Measurements from ENCODE around the gene MRPL42. TPM values are rescaled to one million over a fixed set of nuclear protein-coding genes. Genes with fewer than 3 reads are reported as not detected.

The MRPL42 gene
- total RNA-seq, 1 donor from 2014 or later: 21.4 TPM

DNA sequence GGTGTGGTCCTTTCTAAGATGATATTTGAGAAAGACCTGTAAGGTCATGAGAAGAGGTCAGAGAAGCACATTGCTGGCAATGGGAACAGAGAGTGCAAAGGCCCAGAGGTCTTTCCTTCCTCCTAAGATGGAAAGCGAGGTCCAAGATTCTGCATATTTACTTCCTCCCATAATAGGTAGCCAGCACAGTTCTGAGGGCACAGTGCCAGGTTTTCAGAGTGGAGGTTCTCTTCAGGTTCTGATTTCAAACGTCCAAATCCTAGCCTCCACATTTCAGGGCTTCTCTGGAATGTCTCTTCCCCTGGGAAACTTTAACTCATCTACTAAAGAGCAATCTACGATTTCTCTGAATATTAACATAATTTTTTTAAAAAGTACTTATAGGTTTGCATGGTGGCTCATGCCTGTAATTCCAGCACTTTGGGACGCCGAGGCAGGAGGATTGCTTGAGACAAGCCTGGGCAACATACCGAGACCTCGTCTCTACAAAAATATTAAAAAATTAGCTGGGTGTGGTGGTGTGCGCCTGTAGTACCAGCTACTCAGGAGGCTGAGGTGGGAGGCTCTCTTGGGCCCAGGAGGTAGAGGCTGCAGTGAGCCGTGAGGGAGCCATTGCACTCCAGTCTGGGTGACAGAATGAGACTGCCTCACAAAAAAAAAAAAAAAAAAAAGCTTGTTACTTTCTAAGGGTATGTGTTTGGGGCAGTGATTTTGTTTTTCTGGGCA, 526 bp upstream of the MRPL42 start:
- Histone ChIP-seq H3K9me3 (no peaks in the 10 kb centered on the region), H3K27me3 (no peaks in the 10 kb centered on the region), H3K36me3 (no peaks in the 10 kb centered on the region), H3K4me3 (peak overlapping the region; percentile 61 to 69), H3K27ac (no peak overlapping the region), H3K4me1 (peaks cover 28% of the 10 kb centered on the region)
- intact Hi-C loops (cut with DNase I): no loop called here
- DNase-seq (ENCODE audit: extremely low spot score in 2 of 2): no peak
- TF ChIP-seq POLR2AphosphoS5 (IDR thresholded peaks at IDR 0.05; ENCODE audit: insufficient read depth in 1 of 2, low read depth in 1 of 2) (no peak), POLR2A (IDR thresholded peaks at IDR 0.05) (no peak)
- TF ChIP-seq, protein P1, sequence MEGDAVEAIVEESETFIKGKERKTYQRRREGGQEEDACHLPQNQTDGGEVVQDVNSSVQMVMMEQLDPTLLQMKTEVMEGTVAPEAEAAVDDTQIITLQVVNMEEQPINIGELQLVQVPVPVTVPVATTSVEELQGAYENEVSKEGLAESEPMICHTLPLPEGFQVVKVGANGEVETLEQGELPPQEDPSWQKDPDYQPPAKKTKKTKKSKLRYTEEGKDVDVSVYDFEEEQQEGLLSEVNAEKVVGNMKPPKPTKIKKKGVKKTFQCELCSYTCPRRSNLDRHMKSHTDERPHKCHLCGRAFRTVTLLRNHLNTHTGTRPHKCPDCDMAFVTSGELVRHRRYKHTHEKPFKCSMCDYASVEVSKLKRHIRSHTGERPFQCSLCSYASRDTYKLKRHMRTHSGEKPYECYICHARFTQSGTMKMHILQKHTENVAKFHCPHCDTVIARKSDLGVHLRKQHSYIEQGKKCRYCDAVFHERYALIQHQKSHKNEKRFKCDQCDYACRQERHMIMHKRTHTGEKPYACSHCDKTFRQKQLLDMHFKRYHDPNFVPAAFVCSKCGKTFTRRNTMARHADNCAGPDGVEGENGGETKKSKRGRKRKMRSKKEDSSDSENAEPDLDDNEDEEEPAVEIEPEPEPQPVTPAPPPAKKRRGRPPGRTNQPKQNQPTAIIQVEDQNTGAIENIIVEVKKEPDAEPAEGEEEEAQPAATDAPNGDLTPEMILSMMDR (IDR thresholded peaks at IDR 0.05): no peak

DNA sequence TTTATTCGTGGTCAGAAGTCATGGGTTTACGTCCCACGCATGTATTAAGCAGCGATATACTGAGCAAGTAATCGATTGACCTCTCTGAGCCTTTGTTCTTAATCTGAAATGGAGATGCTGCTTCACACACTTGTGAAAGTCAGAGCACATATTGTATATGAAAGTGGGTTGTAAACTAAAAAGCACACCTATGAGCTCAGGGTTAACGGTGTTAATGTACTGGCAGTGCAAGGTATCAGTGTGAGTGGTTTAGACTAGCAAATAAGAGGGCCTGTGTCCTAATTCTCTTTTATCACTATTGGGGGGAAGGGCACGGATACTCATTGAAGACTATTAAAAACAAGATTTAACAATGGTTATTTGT, 676 bp downstream of the MRPL42 start:
- intact Hi-C loops (cut with DNase I): no loop called here
- H3K27me3 ChIP-seq: no peaks in the 10 kb centered on the region
- peak overlapping the region; percentile 77 for H3K27ac ChIP-seq
- no peaks in the 10 kb centered on the region for H3K36me3 ChIP-seq
- peak overlapping the region; percentile 61 to 69 for H3K4me3 ChIP-seq
- no peak for TF ChIP-seq POLR2A (IDR thresholded peaks at IDR 0.05)
- no peak for TF ChIP-seq POLR2AphosphoS5 (IDR thresholded peaks at IDR 0.05; ENCODE audit: insufficient read depth in 1 of 2, low read depth in 1 of 2)
- TF ChIP-seq, protein P1 (IDR thresholded peaks at IDR 0.05): no peak
- H3K9me3 ChIP-seq: no peaks in the 10 kb centered on the region
- peaks cover 28% of the 10 kb centered on the region for H3K4me1 ChIP-seq
- DNase-seq (ENCODE audit: extremely low spot score in 2 of 2): no peak

DNA sequence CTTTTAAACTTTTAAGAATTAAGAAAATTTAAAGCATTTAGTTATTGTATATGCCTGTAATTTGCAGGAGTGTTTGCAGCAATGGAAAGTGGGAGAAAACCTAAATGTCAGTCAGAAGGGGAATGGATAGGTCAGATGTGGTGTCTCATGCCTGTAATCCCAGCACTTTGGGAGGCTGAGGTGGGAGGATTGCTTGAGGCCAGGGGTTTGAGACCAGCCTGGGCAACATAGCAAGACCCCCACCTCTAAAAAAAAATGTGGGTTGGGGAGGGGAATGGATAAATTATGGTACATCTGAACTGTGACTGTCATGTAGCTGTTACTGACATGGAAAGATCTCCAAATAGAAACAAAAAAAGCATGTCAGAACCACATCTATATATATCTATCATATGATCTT, 2.1 kb downstream of the MRPL42 start:
- H3K27ac ChIP-seq: no peak overlapping the region
- no peaks in the 10 kb centered on the region for H3K27me3 ChIP-seq
- no peak overlapping the region for H3K4me3 ChIP-seq
- no peak for TF ChIP-seq POLR2AphosphoS5 (IDR thresholded peaks at IDR 0.05; ENCODE audit: insufficient read depth in 1 of 2, low read depth in 1 of 2)
- TF ChIP-seq POLR2A (IDR thresholded peaks at IDR 0.05): no peak
- TF ChIP-seq, protein P1 (IDR thresholded peaks at IDR 0.05): no peak
- DNase-seq (ENCODE audit: extremely low spot score in 2 of 2): no peak
- H3K4me1 ChIP-seq: peaks cover 28% of the 10 kb centered on the region
- H3K36me3 ChIP-seq: peaks cover 0 to 10% of the 10 kb centered on the region in 2 donors
- intact Hi-C loops (cut with DNase I): no loop called here
- no peaks in the 10 kb centered on the region for H3K9me3 ChIP-seq

DNA sequence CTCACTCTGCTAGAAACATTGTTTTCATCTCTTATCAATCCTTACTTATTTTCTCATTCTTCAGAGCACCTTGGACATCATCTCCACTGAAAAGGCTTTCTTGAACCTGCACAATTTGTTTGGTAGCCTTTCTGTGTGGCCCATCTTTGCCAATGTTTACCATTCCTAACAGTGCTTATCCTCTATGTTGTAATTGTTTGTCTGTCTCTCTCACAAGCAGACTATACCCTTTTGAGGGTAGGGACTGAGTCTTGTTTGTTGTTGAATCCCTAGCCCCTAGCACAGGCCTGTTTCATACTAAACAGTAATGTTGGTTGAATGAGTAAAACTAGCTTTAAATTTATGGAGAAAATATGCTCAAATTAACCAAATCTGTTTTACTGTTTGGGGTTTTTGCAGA, 9.2 kb downstream of the MRPL42 start:
- H3K9me3 ChIP-seq: no peaks in the 10 kb centered on the region
- H3K36me3 ChIP-seq: peaks cover 0 to 38% of the 10 kb centered on the region in 2 donors
- intact Hi-C loops (cut with DNase I): no loop called here
- H3K27ac ChIP-seq: no peak overlapping the region
- no peaks in the 10 kb centered on the region for H3K4me1 ChIP-seq
- TF ChIP-seq, protein P1 (IDR thresholded peaks at IDR 0.05): no peak
- TF ChIP-seq POLR2AphosphoS5 (IDR thresholded peaks at IDR 0.05; ENCODE audit: insufficient read depth in 1 of 2, low read depth in 1 of 2) (no peak), POLR2A (IDR thresholded peaks at IDR 0.05) (no peak)
- no peaks in the 10 kb centered on the region for H3K27me3 ChIP-seq
- H3K4me3 ChIP-seq: no peak overlapping the region
- DNase-seq (ENCODE audit: extremely low spot score in 2 of 2): no peak

GRCh38 chr12:93482721-93483120, 15.4 kb downstream of the MRPL42 start:
- Histone ChIP-seq H3K36me3 (peaks cover 0 to 57% of the 10 kb centered on the region in 2 donors), H3K27me3 (no peaks in the 10 kb centered on the region), H3K9me3 (no peaks in the 10 kb centered on the region), H3K4me1 (no peaks in the 10 kb centered on the region), H3K27ac (no peak overlapping the region), H3K4me3 (no peak overlapping the region)
- intact Hi-C loops (cut with DNase I): no loop called here
- TF ChIP-seq POLR2A (IDR thresholded peaks at IDR 0.05): no peak
- no peak for DNase-seq (ENCODE audit: extremely low spot score in 2 of 2)

Measured in vagina (tissue), 2 donors.